ENCODE results near the gene YWHAH.

- TF ChIP-seq, protein P1, sequence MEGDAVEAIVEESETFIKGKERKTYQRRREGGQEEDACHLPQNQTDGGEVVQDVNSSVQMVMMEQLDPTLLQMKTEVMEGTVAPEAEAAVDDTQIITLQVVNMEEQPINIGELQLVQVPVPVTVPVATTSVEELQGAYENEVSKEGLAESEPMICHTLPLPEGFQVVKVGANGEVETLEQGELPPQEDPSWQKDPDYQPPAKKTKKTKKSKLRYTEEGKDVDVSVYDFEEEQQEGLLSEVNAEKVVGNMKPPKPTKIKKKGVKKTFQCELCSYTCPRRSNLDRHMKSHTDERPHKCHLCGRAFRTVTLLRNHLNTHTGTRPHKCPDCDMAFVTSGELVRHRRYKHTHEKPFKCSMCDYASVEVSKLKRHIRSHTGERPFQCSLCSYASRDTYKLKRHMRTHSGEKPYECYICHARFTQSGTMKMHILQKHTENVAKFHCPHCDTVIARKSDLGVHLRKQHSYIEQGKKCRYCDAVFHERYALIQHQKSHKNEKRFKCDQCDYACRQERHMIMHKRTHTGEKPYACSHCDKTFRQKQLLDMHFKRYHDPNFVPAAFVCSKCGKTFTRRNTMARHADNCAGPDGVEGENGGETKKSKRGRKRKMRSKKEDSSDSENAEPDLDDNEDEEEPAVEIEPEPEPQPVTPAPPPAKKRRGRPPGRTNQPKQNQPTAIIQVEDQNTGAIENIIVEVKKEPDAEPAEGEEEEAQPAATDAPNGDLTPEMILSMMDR (IDR thresholded peaks at IDR 0.05), result no peak
- no peak for TF ChIP-seq POLR2A (IDR thresholded peaks at IDR 0.05)
These were observed 28.7 kb upstream of the YWHAH start for GRCh38 chr22:31915586-31915985.

Measured in thyroid gland (tissue), 4 donors.